ENCODE measurements around the gene XKR3. TPM values are rescaled to one million over a fixed set of nuclear protein-coding genes. Genes with fewer than 3 reads are reported as not detected.

XKR3 gene
- total and polyA plus RNA-seq, 2 of the 8 experiments (the other 6 are each of a cell fraction or from before 2014, with no cell fraction given), result 0.17 TPM; not detected in 1

DNA sequence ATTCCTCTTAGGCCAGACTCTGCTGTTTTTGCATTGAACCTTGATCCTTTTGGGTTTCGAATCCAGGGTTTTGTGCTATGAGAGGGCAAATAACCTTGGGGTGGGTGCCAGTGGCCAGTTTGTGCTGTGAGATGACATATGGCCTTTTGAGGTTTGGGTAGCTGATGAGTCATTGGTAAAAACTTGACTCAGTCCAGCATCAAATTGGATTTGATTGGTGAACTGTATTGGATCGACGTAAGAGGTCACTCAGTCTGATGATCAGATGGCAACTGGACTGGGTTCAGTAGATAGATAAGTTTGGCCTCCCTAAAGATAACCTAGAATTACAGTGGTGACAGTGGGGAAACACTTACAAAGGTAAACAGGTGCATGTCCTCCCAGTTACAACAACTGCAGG lies 41.0 kb upstream of the XKR3 start (continued):
- TF ChIP-seq, protein P1, sequence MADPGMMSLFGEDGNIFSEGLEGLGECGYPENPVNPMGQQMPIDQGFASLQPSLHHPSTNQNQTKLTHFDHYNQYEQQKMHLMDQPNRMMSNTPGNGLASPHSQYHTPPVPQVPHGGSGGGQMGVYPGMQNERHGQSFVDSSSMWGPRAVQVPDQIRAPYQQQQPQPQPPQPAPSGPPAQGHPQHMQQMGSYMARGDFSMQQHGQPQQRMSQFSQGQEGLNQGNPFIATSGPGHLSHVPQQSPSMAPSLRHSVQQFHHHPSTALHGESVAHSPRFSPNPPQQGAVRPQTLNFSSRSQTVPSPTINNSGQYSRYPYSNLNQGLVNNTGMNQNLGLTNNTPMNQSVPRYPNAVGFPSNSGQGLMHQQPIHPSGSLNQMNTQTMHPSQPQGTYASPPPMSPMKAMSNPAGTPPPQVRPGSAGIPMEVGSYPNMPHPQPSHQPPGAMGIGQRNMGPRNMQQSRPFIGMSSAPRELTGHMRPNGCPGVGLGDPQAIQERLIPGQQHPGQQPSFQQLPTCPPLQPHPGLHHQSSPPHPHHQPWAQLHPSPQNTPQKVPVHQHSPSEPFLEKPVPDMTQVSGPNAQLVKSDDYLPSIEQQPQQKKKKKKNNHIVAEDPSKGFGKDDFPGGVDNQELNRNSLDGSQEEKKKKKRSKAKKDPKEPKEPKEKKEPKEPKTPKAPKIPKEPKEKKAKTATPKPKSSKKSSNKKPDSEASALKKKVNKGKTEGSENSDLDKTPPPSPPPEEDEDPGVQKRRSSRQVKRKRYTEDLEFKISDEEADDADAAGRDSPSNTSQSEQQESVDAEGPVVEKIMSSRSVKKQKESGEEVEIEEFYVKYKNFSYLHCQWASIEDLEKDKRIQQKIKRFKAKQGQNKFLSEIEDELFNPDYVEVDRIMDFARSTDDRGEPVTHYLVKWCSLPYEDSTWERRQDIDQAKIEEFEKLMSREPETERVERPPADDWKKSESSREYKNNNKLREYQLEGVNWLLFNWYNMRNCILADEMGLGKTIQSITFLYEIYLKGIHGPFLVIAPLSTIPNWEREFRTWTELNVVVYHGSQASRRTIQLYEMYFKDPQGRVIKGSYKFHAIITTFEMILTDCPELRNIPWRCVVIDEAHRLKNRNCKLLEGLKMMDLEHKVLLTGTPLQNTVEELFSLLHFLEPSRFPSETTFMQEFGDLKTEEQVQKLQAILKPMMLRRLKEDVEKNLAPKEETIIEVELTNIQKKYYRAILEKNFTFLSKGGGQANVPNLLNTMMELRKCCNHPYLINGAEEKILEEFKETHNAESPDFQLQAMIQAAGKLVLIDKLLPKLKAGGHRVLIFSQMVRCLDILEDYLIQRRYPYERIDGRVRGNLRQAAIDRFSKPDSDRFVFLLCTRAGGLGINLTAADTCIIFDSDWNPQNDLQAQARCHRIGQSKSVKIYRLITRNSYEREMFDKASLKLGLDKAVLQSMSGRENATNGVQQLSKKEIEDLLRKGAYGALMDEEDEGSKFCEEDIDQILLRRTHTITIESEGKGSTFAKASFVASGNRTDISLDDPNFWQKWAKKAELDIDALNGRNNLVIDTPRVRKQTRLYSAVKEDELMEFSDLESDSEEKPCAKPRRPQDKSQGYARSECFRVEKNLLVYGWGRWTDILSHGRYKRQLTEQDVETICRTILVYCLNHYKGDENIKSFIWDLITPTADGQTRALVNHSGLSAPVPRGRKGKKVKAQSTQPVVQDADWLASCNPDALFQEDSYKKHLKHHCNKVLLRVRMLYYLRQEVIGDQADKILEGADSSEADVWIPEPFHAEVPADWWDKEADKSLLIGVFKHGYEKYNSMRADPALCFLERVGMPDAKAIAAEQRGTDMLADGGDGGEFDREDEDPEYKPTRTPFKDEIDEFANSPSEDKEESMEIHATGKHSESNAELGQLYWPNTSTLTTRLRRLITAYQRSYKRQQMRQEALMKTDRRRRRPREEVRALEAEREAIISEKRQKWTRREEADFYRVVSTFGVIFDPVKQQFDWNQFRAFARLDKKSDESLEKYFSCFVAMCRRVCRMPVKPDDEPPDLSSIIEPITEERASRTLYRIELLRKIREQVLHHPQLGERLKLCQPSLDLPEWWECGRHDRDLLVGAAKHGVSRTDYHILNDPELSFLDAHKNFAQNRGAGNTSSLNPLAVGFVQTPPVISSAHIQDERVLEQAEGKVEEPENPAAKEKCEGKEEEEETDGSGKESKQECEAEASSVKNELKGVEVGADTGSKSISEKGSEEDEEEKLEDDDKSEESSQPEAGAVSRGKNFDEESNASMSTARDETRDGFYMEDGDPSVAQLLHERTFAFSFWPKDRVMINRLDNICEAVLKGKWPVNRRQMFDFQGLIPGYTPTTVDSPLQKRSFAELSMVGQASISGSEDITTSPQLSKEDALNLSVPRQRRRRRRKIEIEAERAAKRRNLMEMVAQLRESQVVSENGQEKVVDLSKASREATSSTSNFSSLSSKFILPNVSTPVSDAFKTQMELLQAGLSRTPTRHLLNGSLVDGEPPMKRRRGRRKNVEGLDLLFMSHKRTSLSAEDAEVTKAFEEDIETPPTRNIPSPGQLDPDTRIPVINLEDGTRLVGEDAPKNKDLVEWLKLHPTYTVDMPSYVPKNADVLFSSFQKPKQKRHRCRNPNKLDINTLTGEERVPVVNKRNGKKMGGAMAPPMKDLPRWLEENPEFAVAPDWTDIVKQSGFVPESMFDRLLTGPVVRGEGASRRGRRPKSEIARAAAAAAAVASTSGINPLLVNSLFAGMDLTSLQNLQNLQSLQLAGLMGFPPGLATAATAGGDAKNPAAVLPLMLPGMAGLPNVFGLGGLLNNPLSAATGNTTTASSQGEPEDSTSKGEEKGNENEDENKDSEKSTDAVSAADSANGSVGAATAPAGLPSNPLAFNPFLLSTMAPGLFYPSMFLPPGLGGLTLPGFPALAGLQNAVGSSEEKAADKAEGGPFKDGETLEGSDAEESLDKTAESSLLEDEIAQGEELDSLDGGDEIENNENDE (IDR thresholded peaks at IDR 0.05; ENCODE audit: insufficient replicate concordance, low read length), result no peak
- TF ChIP-seq POLR2A (IDR thresholded peaks at IDR 0.05; ENCODE audit: control extremely low read depth in 1 of 2, low read depth in 2 of 2, low read length in 2 of 2) (no peak), TAF1 (IDR thresholded peaks at IDR 0.05; ENCODE audit: low read depth, low read length) (no peak), CBX5 (IDR thresholded peaks at IDR 0.05; ENCODE audit: low read depth, low read length) (no peak), GTF2F1 (IDR thresholded peaks at IDR 0.05; ENCODE audit: borderline replicate concordance, low read depth, low read length) (no peak), JUND (IDR thresholded peaks at IDR 0.05; ENCODE audit: low read length) (no peak), BRCA1 (IDR thresholded peaks at IDR 0.05; ENCODE audit: low read depth, low read length) (no peak), CTBP2 (IDR thresholded peaks at IDR 0.05; ENCODE audit: borderline replicate concordance, insufficient read depth, insufficient read length, low read length) (no peak), SP2 (IDR thresholded peaks at IDR 0.05; ENCODE audit: low read length) (no peak), SIN3A (conservative IDR thresholded peaks at IDR 0.05 in 1 of 2, IDR thresholded peaks at IDR 0.05 in 1 of 2; ENCODE audit: low read depth in 1 of 2, low read length in 2 of 2) (no peak), SP1 (IDR thresholded peaks at IDR 0.05; ENCODE audit: low read depth, low read length) (no peak), HDAC6 (IDR thresholded peaks at IDR 0.05; ENCODE audit: low read depth, low read length) (no peak), SIX5 (IDR thresholded peaks at IDR 0.05; ENCODE audit: low read depth, low read length) (no peak)
